Middle frontal gyrus (tissue), 1 donor: Measurements from ENCODE around the gene CDK8.

Experiments used
- DNase-seq: peaks from one replicate; pipeline ENCODE4 v3.0.0-alpha.2; 2015; ENCODE audit warnings: low spot score; ENCODE audit errors: extremely low spot score

Gene CDK8

DNA sequence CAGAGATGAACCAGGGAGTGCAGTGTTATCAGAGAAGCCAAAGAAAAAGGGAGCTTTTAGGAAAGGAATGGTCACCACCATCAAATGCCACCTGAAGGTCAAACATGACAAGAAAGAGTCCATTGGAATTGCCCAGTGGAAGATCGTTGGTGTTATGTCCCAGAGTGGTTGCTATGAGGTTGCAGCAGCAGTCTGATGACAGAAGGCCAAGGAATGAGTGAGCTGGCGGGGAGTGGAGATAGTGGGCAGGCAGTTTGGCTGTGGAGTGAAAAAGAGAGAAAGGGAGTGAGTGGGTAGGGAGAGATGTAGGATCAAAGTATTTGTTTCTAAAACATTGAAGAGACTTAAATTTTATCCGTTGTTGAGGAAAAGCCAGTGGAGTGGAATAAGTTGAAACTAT, 186.2 kb downstream of the CDK8 start:
- no peak for DNase-seq

DNA sequence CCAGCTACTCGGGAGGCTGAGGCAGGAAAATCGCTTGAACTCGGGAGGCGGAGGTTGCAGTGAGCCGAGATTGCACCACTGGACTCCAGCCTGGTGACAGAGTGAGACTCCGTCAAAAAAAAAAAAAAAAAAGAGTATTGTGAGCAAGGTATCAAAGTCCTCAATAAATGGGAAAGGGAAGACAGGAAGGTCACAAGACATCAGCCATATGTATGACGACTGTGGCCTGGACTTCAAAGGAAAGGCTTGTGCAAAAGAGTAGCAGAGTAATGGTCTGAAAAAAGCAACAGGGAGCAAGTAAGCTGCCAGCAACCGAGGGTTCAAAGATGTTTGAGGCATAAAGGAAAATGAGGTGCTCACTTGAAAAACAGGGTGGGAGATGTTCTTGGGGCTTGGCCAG, 187.5 kb downstream of the CDK8 start:
- no peak for DNase-seq

DNA sequence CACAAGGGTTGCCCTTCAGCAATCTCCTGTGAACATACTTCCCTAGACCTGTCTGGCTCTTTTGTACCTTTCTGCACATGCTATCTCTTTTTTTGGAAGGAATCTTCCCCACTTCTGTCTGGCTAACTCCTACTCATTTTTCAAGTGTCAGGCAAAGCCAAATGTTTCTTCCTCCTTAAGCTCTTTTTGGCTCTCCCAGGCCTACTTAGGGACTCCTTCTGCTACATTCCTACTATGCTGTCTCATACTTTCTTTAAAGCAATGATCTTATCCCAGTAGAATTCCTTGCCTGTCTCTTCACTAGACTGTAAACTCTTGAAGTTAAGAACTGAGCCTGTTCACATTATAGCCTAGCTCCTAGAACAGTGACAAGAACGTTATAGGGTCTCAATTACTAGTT, 188.6 kb downstream of the CDK8 start:
- DNase-seq, result no peak

DNA sequence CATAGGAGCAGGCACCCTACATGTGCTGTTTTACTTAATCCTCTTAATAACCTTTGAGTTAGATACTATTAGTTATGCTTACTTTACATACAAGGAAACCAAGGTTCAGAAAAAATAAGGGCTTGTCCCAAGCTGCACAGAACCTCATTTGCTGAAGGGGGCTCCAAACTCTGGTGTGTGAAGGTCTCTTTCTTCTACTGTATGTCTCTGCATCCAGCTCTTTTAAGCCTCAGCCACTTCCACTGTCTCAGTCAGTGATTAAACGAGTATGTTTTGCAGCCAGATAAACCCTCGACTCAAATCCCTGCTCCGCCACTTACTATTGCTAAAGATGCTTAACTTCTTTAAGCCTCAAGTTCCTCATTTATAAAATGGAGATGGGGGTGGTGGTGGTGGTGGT, 191.2 kb downstream of the CDK8 start:
- DNase-seq, result no peak

DNA sequence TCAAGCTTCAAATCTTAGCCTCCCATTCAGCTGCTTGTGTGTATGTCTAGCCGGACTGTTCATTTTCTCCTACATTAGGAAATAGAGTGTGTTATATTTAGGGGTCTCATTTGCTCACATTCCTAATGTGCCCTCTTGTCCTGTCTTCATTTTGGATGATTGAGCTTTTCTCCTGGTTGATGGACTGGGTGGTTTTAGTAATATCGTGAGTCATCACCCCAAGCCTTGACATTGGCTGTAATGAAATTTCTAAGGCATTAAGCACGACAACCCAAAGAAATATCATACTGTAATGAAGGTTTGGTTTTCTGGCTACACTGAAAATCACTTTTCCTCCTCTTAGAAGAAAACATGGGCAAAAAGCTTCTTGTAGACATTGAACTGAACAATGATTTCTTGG, 192.8 kb downstream of the CDK8 start:
- DNase-seq, result no peak

DNA sequence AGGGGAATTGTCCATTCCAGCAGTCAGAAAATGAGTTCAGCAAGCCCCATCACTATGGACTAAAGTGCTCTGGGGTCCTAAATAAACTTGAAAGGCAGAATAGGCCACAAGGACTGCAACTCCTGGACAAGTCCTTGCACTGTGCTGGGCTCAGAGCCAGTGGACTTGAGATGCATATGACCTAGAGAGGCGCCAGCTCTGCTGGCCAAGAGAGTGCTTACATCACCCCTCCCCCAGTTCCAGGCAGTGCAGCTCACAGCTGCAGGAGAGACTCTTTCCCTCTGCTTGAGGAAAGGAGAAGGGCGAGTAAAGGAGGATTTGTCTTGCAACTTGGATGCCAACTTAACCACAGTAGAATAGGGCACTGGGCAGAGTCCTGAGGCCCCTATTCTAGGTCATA, 194.1 kb downstream of the CDK8 start:
- DNase-seq, result no peak

DNA sequence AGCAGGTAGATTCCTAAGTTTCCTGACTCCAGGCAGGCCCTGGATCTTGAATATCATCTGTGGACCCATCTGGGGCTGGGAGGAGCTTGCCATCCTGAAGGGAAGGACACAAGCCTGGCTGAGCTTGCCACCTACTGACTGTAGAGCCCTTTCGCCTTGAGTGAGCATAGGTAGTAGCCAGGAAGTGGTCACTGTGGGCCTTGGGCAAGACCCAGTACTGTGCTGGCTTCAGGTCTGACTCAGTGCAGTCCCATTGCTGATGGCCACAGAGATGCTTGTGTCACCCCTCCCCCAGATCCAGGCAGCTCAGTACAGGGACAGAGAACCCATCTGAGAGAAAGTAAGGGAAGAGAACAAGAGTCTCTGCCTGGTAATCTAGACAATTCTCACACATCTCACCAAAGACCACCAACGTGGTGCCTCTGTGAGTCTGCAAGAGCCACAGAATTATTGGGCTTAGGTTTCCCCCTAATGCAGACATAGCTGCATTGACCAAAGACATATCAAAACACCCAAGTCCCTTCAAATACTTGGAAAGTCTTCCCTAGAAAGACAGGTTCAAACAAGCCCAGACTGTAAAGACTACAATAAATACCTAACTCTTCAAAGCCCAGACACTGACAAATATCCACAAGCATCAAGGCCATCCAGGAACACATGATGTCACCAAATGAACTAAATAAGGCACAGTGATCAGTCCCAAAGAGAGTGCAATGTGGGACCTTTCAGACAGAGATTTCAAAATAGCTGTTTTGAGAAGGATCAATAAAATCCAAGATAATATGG, 195.3 kb downstream of the CDK8 start:
- DNase-seq, result no peak
